Measurements from ENCODE around the gene CCDC33. TPM values are rescaled to one million over a fixed set of nuclear protein-coding genes. Genes with fewer than 3 reads are reported as not detected.

The CCDC33 gene
- total and polyA plus RNA-seq, 8 donors, result 0.58 to 9.4 (median 0.73) TPM; not detected in 5

DNA sequence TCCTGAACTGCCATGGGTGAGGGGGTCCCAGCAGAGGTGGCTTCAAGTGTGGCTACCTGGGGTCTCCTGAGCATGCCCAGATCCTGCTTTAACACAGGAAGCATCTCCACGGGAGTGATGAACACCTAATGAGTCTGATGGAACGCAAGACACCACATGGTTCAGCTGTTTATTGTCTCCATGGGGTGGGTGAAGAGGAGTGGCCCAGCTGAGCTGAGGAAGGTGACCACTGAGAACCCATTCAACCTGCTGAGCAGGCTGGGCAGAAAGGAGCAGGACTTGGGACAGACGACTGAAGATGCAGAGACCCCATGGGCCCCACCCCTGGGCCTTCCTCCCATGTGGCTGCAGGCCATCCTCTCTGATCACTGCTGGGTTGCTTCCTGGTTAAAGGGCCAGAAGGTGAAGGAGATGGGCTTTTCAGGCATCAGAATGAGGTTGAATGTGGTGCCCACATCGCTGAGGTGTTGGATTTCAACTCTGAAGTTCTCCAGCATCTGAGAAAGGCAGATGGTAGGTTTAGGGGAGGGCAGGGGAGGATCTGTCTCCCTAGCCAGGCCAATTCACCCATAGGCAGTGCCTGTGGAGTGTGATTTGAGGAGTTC, 101.6 kb downstream of the CCDC33 start:
- H3K36me3 ChIP-seq, result no peaks in the 10 kb centered on the region
- no peak for DNase-seq
- no peak overlapping the region for H3K4me3 ChIP-seq
- H3K27me3 ChIP-seq, result no peaks in the 10 kb centered on the region
- intact Hi-C loops (cut with DNase I; ENCODE audit: low total_unique reads), result no loop called here
- TF ChIP-seq, protein P1, sequence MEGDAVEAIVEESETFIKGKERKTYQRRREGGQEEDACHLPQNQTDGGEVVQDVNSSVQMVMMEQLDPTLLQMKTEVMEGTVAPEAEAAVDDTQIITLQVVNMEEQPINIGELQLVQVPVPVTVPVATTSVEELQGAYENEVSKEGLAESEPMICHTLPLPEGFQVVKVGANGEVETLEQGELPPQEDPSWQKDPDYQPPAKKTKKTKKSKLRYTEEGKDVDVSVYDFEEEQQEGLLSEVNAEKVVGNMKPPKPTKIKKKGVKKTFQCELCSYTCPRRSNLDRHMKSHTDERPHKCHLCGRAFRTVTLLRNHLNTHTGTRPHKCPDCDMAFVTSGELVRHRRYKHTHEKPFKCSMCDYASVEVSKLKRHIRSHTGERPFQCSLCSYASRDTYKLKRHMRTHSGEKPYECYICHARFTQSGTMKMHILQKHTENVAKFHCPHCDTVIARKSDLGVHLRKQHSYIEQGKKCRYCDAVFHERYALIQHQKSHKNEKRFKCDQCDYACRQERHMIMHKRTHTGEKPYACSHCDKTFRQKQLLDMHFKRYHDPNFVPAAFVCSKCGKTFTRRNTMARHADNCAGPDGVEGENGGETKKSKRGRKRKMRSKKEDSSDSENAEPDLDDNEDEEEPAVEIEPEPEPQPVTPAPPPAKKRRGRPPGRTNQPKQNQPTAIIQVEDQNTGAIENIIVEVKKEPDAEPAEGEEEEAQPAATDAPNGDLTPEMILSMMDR (IDR thresholded peaks at IDR 0.05), result no peak
- TF ChIP-seq POLR2AphosphoS5 (IDR thresholded peaks at IDR 0.05) (no peak), EP300 (IDR thresholded peaks at IDR 0.05) (no peak), POLR2A (IDR thresholded peaks at IDR 0.05) (no peak)
- H3K27ac ChIP-seq, result no peak overlapping the region
- WGBS, 5 donors, result 68 to 82% (median 75%) methylated on average over 3 to 4 of the region's 4 CpGs
- H3K9me3 ChIP-seq, result no peaks in the 10 kb centered on the region
- H3K4me1 ChIP-seq, result no peaks in the 10 kb centered on the region

DNA sequence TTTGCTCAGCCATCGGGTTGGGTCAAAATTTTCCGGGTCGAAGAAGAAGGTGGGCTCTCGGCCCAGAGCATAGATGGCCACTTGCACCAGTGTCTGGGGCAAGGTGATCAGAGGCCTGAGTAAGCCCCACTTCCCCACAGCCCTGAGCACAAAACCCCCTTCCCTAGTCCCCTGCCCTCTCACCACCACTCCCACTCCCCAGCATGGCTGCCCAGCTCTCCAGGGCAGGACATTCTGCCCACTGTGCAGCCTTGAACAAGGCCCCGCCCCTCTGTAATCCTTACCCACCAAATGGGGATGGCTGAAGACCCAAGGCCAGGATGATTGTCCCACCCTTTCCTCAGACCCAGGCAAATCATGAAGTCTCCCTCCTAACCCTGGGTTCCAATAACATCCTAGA, 102.5 kb downstream of the CCDC33 start:
- no peak for DNase-seq
- Histone ChIP-seq H3K9me3 (no peaks in the 10 kb centered on the region), H3K27ac (no peak overlapping the region), H3K36me3 (no peaks in the 10 kb centered on the region), H3K27me3 (no peaks in the 10 kb centered on the region), H3K4me3 (no peak overlapping the region), H3K4me1 (no peaks in the 10 kb centered on the region)
- TF ChIP-seq, protein P1 (IDR thresholded peaks at IDR 0.05), result no peak
- no peak for TF ChIP-seq EP300 (IDR thresholded peaks at IDR 0.05)
- TF ChIP-seq POLR2A (IDR thresholded peaks at IDR 0.05), result no peak
- no peak for TF ChIP-seq POLR2AphosphoS5 (IDR thresholded peaks at IDR 0.05)
- 92 to 100% (median 93%) methylated on average over 5 of the region's 5 CpGs for WGBS, 5 donors
- intact Hi-C loops (cut with DNase I; ENCODE audit: low total_unique reads), result no loop called here

DNA sequence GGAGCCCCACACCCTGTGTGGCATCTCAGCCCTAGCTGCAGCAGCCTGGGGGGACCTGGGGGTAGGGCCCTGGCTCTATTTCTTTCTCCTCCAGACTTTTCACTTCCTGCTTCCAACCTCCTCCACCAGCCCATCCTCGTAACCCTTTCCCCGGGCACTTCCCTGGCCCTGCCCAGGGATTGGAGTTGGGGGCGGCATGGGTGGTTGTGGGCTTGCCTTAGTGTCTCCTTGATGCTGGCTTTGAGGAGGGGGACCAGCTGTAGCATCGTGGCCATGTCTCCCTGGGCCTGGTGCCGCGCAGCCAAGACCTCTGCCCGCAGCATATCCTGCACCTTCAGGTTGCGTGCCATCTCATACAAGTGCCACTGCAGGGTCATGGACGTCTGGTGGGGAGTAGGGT, 103.2 kb downstream of the CCDC33 start:
- Histone ChIP-seq H3K27ac (no peak overlapping the region), H3K27me3 (no peaks in the 10 kb centered on the region), H3K4me1 (no peaks in the 10 kb centered on the region), H3K9me3 (no peaks in the 10 kb centered on the region), H3K36me3 (no peaks in the 10 kb centered on the region), H3K4me3 (no peak overlapping the region)
- DNase-seq, result no peak
- intact Hi-C loops (cut with DNase I; ENCODE audit: low total_unique reads), result no loop called here
- TF ChIP-seq POLR2A (IDR thresholded peaks at IDR 0.05), result no peak
- no peak for TF ChIP-seq EP300 (IDR thresholded peaks at IDR 0.05)
- no peak for TF ChIP-seq POLR2AphosphoS5 (IDR thresholded peaks at IDR 0.05)
- TF ChIP-seq, protein P1 (IDR thresholded peaks at IDR 0.05), result no peak
- WGBS, 5 donors, result 89 to 96% (median 94%) methylated on average over 9 of the region's 9 CpGs

- no peak for TF ChIP-seq POLR2AphosphoS5 (IDR thresholded peaks at IDR 0.05)
- TF ChIP-seq POLR2A (IDR thresholded peaks at IDR 0.05), result no peak
- TF ChIP-seq EP300 (IDR thresholded peaks at IDR 0.05), result no peak
- TF ChIP-seq, protein P1 (IDR thresholded peaks at IDR 0.05), result no peak
- Histone ChIP-seq H3K4me3 (no peak overlapping the region), H3K4me1 (no peaks in the 10 kb centered on the region), H3K27ac (no peak overlapping the region), H3K36me3 (no peaks in the 10 kb centered on the region), H3K9me3 (no peaks in the 10 kb centered on the region), H3K27me3 (peaks cover 0 to 4% (median 0%) of the 10 kb centered on the region in 3 donors)
- DNase-seq, result peak in 1 of 2 donors; percentile 42
- intact Hi-C loops (cut with DNase I; ENCODE audit: low total_unique reads), result no loop called here
- WGBS, 5 donors, result 16 to 34% (median 25%) methylated on average over 4 of the region's 4 CpGs
Measured at GRCh38 chr15:74340150-74340549, 104.0 kb downstream of the CCDC33 start.
